OCI-LY7 (cell line): ENCODE measurements around the gene PTPRE. TPM values are rescaled to one million over a fixed set of nuclear protein-coding genes. Genes with fewer than 3 reads are reported as not detected.

ENCODE experiments used
- BruUV-seq: library from RNA; stranded (reverse); fragments of 400-500 nt; replicated peaks from 2 replicates; lab custom pipeline; 2021; lab: Mats Ljungman, UMichigan
- CTCF ChIA-PET: fragments of 300-600 bp; sonication (Branson Sonifier 250); formaldehyde crosslinking; loops from one replicate; lab custom pipeline; 2022; ENCODE audit warnings: antibody characterized with exemption; ENCODE audit not compliant: unreplicated experiment; lab: Charles Lee
- POLR2A ChIA-PET: fragments of 300-600 bp; sonication (Branson Sonifier 250); formaldehyde crosslinking; loops from one replicate; lab custom pipeline; 2022; ENCODE audit warnings: antibody characterized with exemption; lab: Charles Lee
- DNase-seq: peaks from one replicate; pipeline ENCODE4 v3.0.0-alpha.2; 2015; ENCODE audit warnings: low spot score
- H2AFZ ChIP-seq: fragments of 200-600 bp; sonication (generic), shearing (Covaris generic); 2 replicates; pipeline ENCODE4 v1.6.1; 2014; ENCODE audit warnings: mild to moderate bottlenecking, antibody characterized with exemption, low read length, moderate library complexity
- H3K27ac ChIP-seq: fragments of 200-600 bp; sonication (generic); 2 replicates; pipeline ENCODE4 v1.5.1; 2014; ENCODE audit warnings: mixed run types, low read depth, mild to moderate bottlenecking, moderate library complexity, low read length, inconsistent platforms; ENCODE audit not compliant: poor library complexity, severe bottlenecking
- H3K36me3 ChIP-seq: fragments of 200-600 bp; sonication (generic); 2 replicates; pipeline ENCODE4 v1.6.1; 2014; ENCODE audit warnings: mild to moderate bottlenecking, antibody characterized with exemption, low read length, moderate library complexity, mixed read lengths; ENCODE audit not compliant: insufficient read depth
- H3K4me1 ChIP-seq: fragments of 200-600 bp; sonication (generic); 2 replicates; pipeline ENCODE4 v1.5.1; 2014; ENCODE audit warnings: mild to moderate bottlenecking, low read length; ENCODE audit not compliant: insufficient read depth, poor library complexity, severe bottlenecking
- H3K4me2 ChIP-seq: fragments of 200-600 bp; sonication (generic); 2 replicates; pipeline ENCODE4 v1.6.1; 2014; ENCODE audit warnings: mild to moderate bottlenecking, low read length
- H3K4me3 ChIP-seq: fragments of 200-600 bp; sonication (generic); 2 replicates; pipeline ENCODE4 v1.5.1; 2014; ENCODE audit warnings: mild to moderate bottlenecking, low read depth, low read length; ENCODE audit not compliant: poor library complexity, severe bottlenecking
- H3K79me2 ChIP-seq: fragments of 200-600 bp; sonication (generic); 2 replicates; pipeline ENCODE4 v1.6.1; 2016; ENCODE audit warnings: low read depth, mild to moderate bottlenecking, low read length, moderate library complexity, mixed read lengths; ENCODE audit not compliant: insufficient read depth
- H3K9me2 ChIP-seq: fragments of 200-600 bp; sonication (generic); 2 replicates; pipeline ENCODE4 v1.6.1; 2016; ENCODE audit warnings: mild to moderate bottlenecking, low read length, mixed read lengths; ENCODE audit not compliant: insufficient read depth
- H3K9me3 ChIP-seq: fragments of 200-600 bp; sonication (generic); 2 replicates; pipeline ENCODE4 v1.6.1; 2014; ENCODE audit warnings: mild to moderate bottlenecking, mixed run types, low read length, mixed read lengths
- H4K20me1 ChIP-seq: fragments of 200-600 bp; sonication (generic); 2 replicates; pipeline ENCODE4 v1.6.1; 2014; ENCODE audit warnings: mild to moderate bottlenecking, antibody characterized with exemption, low read length, moderate library complexity, mixed read lengths; ENCODE audit not compliant: insufficient read depth
- EZH2phosphoT487 ChIP-seq: fragments of 200-600 bp; sonication (generic); IDR thresholded peaks from 2 replicates; pipeline ENCODE4 v1.6.1; 2018; ENCODE audit warnings: low read depth, borderline replicate concordance, mild to moderate bottlenecking, mixed run types, antibody characterized with exemption, low read length, moderate library complexity, mixed read lengths
- intact Hi-C: fragments of 100-400 bp; cut with micrococcal nuclease; formaldehyde crosslinking; loops from one replicate; pipeline ENCODE4 v1.10.0; 2022; ENCODE audit not compliant: unreplicated experiment
- total RNA-seq, 2 experiments: library from RNA; depleted of rRNA in 1 of 2; stranded (reverse); fragments of >200 nt in 1 of 2; shearing (Covaris generic) in 1 of 2; gene quantifications; 2 replicates each; pipeline ENCODE4 v1.2.3, GENCODE V29; 2014 to 2022
- TF ChIP-seq, protein P1 (sequence below): fragments of 200-600 bp; sonication (generic); conservative IDR thresholded peaks from 2 replicates; pipeline ENCODE4 v1.5.1; 2014; ENCODE audit warnings: mild to moderate bottlenecking, antibody characterized with exemption, low read length, moderate library complexity, mixed read lengths

The PTPRE gene
- total RNA-seq, 2 experiments from 2014 or later = 6.8 to 8.3 TPM

- intact Hi-C loops = no loop called here
- H4K20me1 ChIP-seq = 0 out of 2 replicates have a peak, but pooled peaks cover 5% of the 10 kb centered on the region
- H3K27ac ChIP-seq = no peak overlapping the region
- H3K9me3 ChIP-seq = no peaks in the 10 kb centered on the region
- CTCF ChIA-PET = no interaction called here
- H2AFZ ChIP-seq = no peak overlapping the region
- TF ChIP-seq, protein P1, sequence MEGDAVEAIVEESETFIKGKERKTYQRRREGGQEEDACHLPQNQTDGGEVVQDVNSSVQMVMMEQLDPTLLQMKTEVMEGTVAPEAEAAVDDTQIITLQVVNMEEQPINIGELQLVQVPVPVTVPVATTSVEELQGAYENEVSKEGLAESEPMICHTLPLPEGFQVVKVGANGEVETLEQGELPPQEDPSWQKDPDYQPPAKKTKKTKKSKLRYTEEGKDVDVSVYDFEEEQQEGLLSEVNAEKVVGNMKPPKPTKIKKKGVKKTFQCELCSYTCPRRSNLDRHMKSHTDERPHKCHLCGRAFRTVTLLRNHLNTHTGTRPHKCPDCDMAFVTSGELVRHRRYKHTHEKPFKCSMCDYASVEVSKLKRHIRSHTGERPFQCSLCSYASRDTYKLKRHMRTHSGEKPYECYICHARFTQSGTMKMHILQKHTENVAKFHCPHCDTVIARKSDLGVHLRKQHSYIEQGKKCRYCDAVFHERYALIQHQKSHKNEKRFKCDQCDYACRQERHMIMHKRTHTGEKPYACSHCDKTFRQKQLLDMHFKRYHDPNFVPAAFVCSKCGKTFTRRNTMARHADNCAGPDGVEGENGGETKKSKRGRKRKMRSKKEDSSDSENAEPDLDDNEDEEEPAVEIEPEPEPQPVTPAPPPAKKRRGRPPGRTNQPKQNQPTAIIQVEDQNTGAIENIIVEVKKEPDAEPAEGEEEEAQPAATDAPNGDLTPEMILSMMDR = no peak
- TF ChIP-seq EZH2phosphoT487 = no peak
- DNase-seq = no peak
- POLR2A ChIA-PET = interaction anchor here (1.6 kb wide), 1 partner anchor 9 kb away, joined by 5 read pairs; no protein-coding TSS in a partner anchor
- 0 out of 2 replicates have a peak, but pooled peaks cover 3% of the 10 kb centered on the region for H3K36me3 ChIP-seq
- no peak overlapping the region for H3K4me3 ChIP-seq
- no TSS peak for BruUV-seq
- H3K4me2 ChIP-seq = no peak overlapping the region
- H3K4me1 ChIP-seq = peaks cover 42% of the 10 kb centered on the region
- H3K79me2 ChIP-seq = no peaks in the 10 kb centered on the region
- H3K9me2 ChIP-seq = no peaks in the 10 kb centered on the region
Observed at GRCh38 chr10:128050121-128050516, 143.2 kb downstream of the PTPRE start.

- Histone ChIP-seq H3K79me2 (no peaks in the 10 kb centered on the region), H3K4me3 (no peak overlapping the region), H3K9me3 (no peaks in the 10 kb centered on the region), H3K36me3 (peaks cover 7% of the 10 kb centered on the region; the same call in 1 of the 2 replicates), H3K9me2 (no peaks in the 10 kb centered on the region), H4K20me1 (0 out of 2 replicates have a peak, but pooled peaks cover 5% of the 10 kb centered on the region), H2AFZ (no peak overlapping the region), H3K4me1 (peaks cover 42% of the 10 kb centered on the region), H3K4me2 (0 out of 2 replicates have a peak overlapping the region, but pooled peaks have one; percentile 1), H3K27ac (no peak overlapping the region)
- ChIA-PET POLR2A (no interaction called here), CTCF (interaction anchor here (1.6 kb wide), 1 partner anchor 11 kb away, joined by 5 read pairs; no protein-coding TSS in a partner anchor)
- DNase-seq = no peak
- TF ChIP-seq EZH2phosphoT487 = no peak
- TF ChIP-seq, protein P1 = no peak
- BruUV-seq = no TSS peak
- intact Hi-C loops = no loop called here
Observed at GRCh38 chr10:128050936-128051335, 144.0 kb downstream of the PTPRE start.

- no TSS peak for BruUV-seq
- no peak for DNase-seq
- Histone ChIP-seq H4K20me1 (0 out of 2 replicates have a peak, but pooled peaks cover 5% of the 10 kb centered on the region), H3K4me2 (no peak overlapping the region), H3K36me3 (peaks cover 8% of the 10 kb centered on the region; the same call in 1 of the 2 replicates), H3K27ac (no peak overlapping the region), H3K9me3 (no peaks in the 10 kb centered on the region), H3K79me2 (no peaks in the 10 kb centered on the region), H3K9me2 (no peaks in the 10 kb centered on the region), H3K4me1 (peaks cover 41% of the 10 kb centered on the region), H2AFZ (no peak overlapping the region), H3K4me3 (no peak overlapping the region)
- POLR2A ChIA-PET = no interaction called here
- CTCF ChIA-PET = interaction anchor here (1.1 to 1.6 kb wide), 2 partner anchors 10 to 17 kb away, joined by 3 to 5 read pairs; no protein-coding TSS in a partner anchor
- TF ChIP-seq, protein P1 = no peak; the same call in 1 of the 2 replicates
- no peak for TF ChIP-seq EZH2phosphoT487
- intact Hi-C loops = no loop called here
Observed at GRCh38 chr10:128051548-128051947, 144.6 kb downstream of the PTPRE start.
